PC-9 (cell line): ENCODE data around the gene HBA2. TPM values are rescaled to one million over a fixed set of nuclear protein-coding genes. Genes with fewer than 3 reads are reported as not detected.

ENCODE experiments used
- BruUV-seq: library from RNA; stranded (reverse); fragments of 400-500 nt; replicated peaks from 2 replicates; lab custom pipeline; 2021; lab: Mats Ljungman, UMichigan
- CTCF ChIA-PET: fragments of 300-600 bp; sonication (Branson Sonifier 250); formaldehyde crosslinking; loops from one replicate; lab custom pipeline; 2022; ENCODE audit warnings: antibody characterized with exemption; lab: Charles Lee
- POLR2A ChIA-PET: fragments of 300-600 bp; sonication (Branson Sonifier 250); formaldehyde crosslinking; loops from one replicate; lab custom pipeline; 2022; ENCODE audit warnings: antibody characterized with exemption; ENCODE audit not compliant: unreplicated experiment; lab: Charles Lee
- DNase-seq, 2 experiments: peaks; one replicate each; pipeline versions ENCODE4 v3.0.0 to v3.0.0-alpha.2; 2015 to 2022; ENCODE audit warnings: mixed read lengths in 1 of 2
- H2AFZ ChIP-seq: fragments of 200-600 bp; sonication (generic); 2 replicates; pipeline ENCODE4 v1.8.1; 2017; ENCODE audit warnings: antibody characterized with exemption
- H3F3A ChIP-seq: fragments of 200-600 bp; sonication (generic); 2 replicates; pipeline ENCODE4 v1.8.1; 2017; ENCODE audit warnings: antibody characterized with exemption, mild to moderate bottlenecking, low read depth; ENCODE audit not compliant: insufficient read depth
- H3K27ac ChIP-seq: fragments of 200-600 bp; sonication (generic); 2 replicates; pipeline ENCODE4 v1.6.1; 2016; ENCODE audit warnings: mixed run types
- H3K27me3 ChIP-seq: fragments of 200-600 bp; sonication (generic); 2 replicates; pipeline ENCODE4 v1.6.1; 2016; ENCODE audit warnings: low read depth, mixed run types; ENCODE audit not compliant: insufficient read depth
- H3K36me3 ChIP-seq: fragments of 200-600 bp; sonication (generic); 2 replicates; pipeline ENCODE4 v1.6.1; 2016; ENCODE audit warnings: low read depth, mixed run types
- H3K4me1 ChIP-seq: fragments of 200-600 bp; sonication (generic); replicated peaks from 2 replicates; pipeline ENCODE4 v1.6.1; 2016; ENCODE audit warnings: mixed run types; ENCODE audit not compliant: insufficient read depth
- H3K4me2 ChIP-seq: fragments of 200-600 bp; sonication (generic); 2 replicates; pipeline ENCODE4 v1.6.1; 2017; ENCODE audit warnings: mixed run types
- H3K4me3 ChIP-seq: fragments of 200-600 bp; sonication (generic); 2 replicates; pipeline ENCODE4 v1.6.1; 2016; ENCODE audit warnings: mixed run types
- H3K79me2 ChIP-seq: fragments of 200-600 bp; sonication (generic); 2 replicates; pipeline ENCODE4 v1.6.1; 2017; ENCODE audit warnings: low read depth, mixed run types
- H3K9me2 ChIP-seq: fragments of 200-600 bp; sonication (generic); 2 replicates; pipeline ENCODE4 v1.8.1; 2017; ENCODE audit warnings: mild to moderate bottlenecking; ENCODE audit not compliant: insufficient read depth
- H3K9me3 ChIP-seq: fragments of 200-600 bp; sonication (generic); 2 replicates; pipeline ENCODE4 v1.8.1; 2016; ENCODE audit warnings: low read depth; ENCODE audit not compliant: insufficient read depth
- H4K20me1 ChIP-seq: fragments of 200-600 bp; sonication (generic); 2 replicates; pipeline ENCODE4 v1.8.1; 2017; ENCODE audit not compliant: insufficient read depth
- EZH2 ChIP-seq: fragments of 200-600 bp; sonication (generic); IDR thresholded peaks from 2 replicates; pipeline ENCODE4 v1.8.0; 2017; ENCODE audit warnings: antibody characterized with exemption, low read depth
- intact Hi-C: fragments of 100-400 bp; cut with micrococcal nuclease; formaldehyde crosslinking; loops from one replicate; pipeline ENCODE4 v1.10.0; 2022; ENCODE audit not compliant: unreplicated experiment
- total RNA-seq: library from RNA; stranded (reverse); gene quantifications from 2 replicates; pipeline ENCODE4 v1.2.3, GENCODE V29; 2021
- TF ChIP-seq, protein P1 (sequence below): fragments of 200-600 bp; sonication (generic); conservative IDR thresholded peaks from 2 replicates; pipeline ENCODE4 v1.6.1; 2017; ENCODE audit warnings: mixed run types, antibody characterized with exemption, mild to moderate bottlenecking, moderate library complexity

Gene HBA2
- total RNA-seq, 1 experiment from 2014 or later, result not detected

DNA sequence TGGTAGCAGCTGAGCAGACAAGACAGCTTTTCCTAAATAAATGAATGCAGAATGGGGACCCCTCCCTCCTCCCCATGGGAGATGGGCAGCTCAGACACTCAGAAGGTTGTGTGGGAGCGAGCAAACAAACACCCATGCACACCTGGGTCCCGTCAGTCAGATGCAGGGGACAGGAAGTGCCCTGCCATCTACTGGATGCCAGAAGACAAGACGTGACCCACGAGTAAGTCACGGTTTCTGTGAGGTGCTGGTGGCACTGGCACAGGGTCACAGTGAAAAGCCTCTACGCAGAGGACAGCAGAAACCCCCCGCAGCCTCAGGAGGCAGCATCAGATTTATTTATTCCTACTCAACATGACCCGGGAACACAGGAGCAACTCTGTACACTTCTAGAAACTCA, 16.0 kb downstream of the HBA2 start:
- Histone ChIP-seq H3F3A (peaks cover 13% of the 10 kb centered on the region; the same call in 1 of the 2 replicates), H3K27me3 (no peaks in the 10 kb centered on the region), H3K4me2 (no peak overlapping the region), H3K9me3 (no peaks in the 10 kb centered on the region), H3K4me1 (no peaks in the 10 kb centered on the region), H3K9me2 (no peaks in the 10 kb centered on the region), H3K79me2 (no peaks in the 10 kb centered on the region), H3K27ac (no peak overlapping the region), H4K20me1 (no peaks in the 10 kb centered on the region; the same call in 1 of the 2 replicates), H2AFZ (no peak overlapping the region), H3K4me3 (no peak overlapping the region), H3K36me3 (peaks cover 4% of the 10 kb centered on the region; the same call in 1 of the 2 replicates)
- BruUV-seq, result no TSS peak
- intact Hi-C loops, result no loop called here
- TF ChIP-seq, protein P1, sequence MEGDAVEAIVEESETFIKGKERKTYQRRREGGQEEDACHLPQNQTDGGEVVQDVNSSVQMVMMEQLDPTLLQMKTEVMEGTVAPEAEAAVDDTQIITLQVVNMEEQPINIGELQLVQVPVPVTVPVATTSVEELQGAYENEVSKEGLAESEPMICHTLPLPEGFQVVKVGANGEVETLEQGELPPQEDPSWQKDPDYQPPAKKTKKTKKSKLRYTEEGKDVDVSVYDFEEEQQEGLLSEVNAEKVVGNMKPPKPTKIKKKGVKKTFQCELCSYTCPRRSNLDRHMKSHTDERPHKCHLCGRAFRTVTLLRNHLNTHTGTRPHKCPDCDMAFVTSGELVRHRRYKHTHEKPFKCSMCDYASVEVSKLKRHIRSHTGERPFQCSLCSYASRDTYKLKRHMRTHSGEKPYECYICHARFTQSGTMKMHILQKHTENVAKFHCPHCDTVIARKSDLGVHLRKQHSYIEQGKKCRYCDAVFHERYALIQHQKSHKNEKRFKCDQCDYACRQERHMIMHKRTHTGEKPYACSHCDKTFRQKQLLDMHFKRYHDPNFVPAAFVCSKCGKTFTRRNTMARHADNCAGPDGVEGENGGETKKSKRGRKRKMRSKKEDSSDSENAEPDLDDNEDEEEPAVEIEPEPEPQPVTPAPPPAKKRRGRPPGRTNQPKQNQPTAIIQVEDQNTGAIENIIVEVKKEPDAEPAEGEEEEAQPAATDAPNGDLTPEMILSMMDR, result peak; percentile 47; the same call in 1 of the 2 replicates
- no peak for TF ChIP-seq EZH2
- POLR2A ChIA-PET, result no interaction called here
- no peak for DNase-seq
- CTCF ChIA-PET, result interaction anchor here (0.5 to 0.6 kb wide), 2 partner anchors 164 to 167 kb away, joined by 5 to 8 read pairs; no protein-coding TSS in a partner anchor

DNA sequence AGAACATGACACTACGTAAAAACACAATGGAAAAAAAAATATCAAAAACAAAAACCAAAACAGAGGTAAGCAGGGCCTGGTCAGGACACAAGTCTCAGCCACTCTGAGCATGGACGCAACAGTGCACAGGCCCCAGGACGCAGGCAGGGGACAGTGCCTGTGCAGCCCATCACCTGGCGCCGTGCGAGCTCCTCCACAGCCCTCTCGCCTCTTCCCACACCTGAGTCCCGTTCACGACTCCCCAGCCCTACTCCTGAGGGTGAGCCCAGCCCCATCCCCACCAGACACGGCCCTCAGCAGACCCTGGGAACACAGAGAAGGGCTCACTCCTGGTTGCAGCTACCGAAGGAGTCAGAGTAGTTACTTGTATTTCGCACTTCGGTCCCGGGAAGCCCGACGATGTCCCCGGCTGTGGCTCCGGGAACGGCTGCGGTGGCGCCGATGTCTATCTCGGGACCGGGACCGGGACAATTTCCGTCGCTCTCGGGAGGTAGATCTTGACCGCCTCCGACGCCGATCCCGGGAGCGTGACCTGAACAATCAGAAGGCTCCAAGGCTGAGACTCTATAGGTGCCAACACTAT, 17.0 kb downstream of the HBA2 start:
- Histone ChIP-seq H3K27me3 (no peaks in the 10 kb centered on the region), H3K9me2 (no peaks in the 10 kb centered on the region), H2AFZ (no peak overlapping the region), H3K9me3 (no peaks in the 10 kb centered on the region), H3K79me2 (no peaks in the 10 kb centered on the region), H3F3A (0 out of 2 replicates have a peak, but pooled peaks cover 6% of the 10 kb centered on the region), H3K36me3 (peaks cover 9% of the 10 kb centered on the region), H3K4me1 (no peaks in the 10 kb centered on the region), H3K4me2 (no peak overlapping the region), H3K27ac (no peak overlapping the region), H3K4me3 (no peak overlapping the region), H4K20me1 (peaks cover under 1% of the 10 kb centered on the region; the same call in 1 of the 2 replicates)
- no peak for DNase-seq
- no TSS peak for BruUV-seq
- POLR2A ChIA-PET, result no interaction called here
- intact Hi-C loops, result no loop called here
- CTCF ChIA-PET, result no interaction called here
- no peak for TF ChIP-seq EZH2
- TF ChIP-seq, protein P1, result no peak

DNA sequence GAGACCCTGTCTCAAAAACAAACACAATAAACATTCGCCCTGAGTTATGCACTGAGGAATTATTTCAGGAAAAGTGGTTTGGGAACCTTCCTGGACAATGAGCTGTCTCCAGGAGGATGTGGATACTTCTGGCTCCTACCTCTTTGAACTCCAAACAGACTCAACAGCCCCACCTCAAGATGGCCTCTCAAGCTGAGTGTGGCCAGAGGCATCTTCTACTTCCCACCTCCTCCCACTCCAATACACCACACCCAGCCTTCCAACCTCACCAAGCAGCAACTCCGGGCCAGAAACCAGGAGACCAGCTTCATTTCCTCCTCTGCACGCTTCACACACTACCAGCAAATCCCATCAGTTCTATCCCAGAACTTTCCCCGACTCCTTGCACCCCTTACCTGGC, 19.2 kb downstream of the HBA2 start:
- Histone ChIP-seq H3K27me3 (no peaks in the 10 kb centered on the region), H2AFZ (no peak overlapping the region), H3F3A (peaks cover 3% of the 10 kb centered on the region; the same call in 1 of the 2 replicates), H4K20me1 (peaks cover 5% of the 10 kb centered on the region), H3K79me2 (no peaks in the 10 kb centered on the region), H3K9me2 (no peaks in the 10 kb centered on the region), H3K36me3 (peaks cover 17% of the 10 kb centered on the region), H3K9me3 (no peaks in the 10 kb centered on the region), H3K4me1 (no peaks in the 10 kb centered on the region), H3K4me2 (no peak overlapping the region), H3K27ac (no peak overlapping the region), H3K4me3 (no peak overlapping the region)
- no peak for DNase-seq
- intact Hi-C loops, result no loop called here
- no TSS peak for BruUV-seq
- CTCF ChIA-PET, result no interaction called here
- TF ChIP-seq, protein P1, result no peak
- no peak for TF ChIP-seq EZH2
- POLR2A ChIA-PET, result no interaction called here
